Hematopoietic multipotent progenitor cell treated with erythropoietin and hydrocortisone succinate and interleukin-3 and kit ligand, for 4 days (in vitro differentiated cells): ENCODE results near the gene SLBP.
"Not testable (repeated sequence)": the region's sequence is repeated elsewhere in the genome, so short reads cannot be mapped to it uniquely, and the experiment has no call there.

Source experiments
- DNase-seq: peaks from one replicate; pipeline ENCODE4 v3.0.0-alpha.2; 2015

Gene SLBP

DNA sequence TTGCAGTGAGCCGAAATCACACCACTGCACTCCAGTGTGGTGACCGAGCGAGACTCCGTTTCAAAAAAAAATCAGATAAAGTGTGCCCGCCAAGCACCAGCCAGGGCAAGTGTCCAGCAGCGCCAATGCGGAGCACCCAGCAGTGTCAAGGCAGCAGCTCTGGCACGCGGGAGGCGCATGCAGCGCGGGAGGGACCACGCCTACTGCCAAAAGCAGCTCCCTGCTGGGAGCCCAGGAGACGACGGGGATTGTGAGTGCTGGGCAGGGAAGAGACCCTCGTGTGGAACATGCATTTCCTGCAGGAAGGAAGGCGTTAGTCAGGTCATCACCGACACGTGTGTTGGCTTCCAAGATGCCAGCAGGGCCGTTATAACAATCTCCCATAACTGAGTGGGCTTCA, 38.4 kb downstream of the SLBP start:
- no peak for DNase-seq

DNA sequence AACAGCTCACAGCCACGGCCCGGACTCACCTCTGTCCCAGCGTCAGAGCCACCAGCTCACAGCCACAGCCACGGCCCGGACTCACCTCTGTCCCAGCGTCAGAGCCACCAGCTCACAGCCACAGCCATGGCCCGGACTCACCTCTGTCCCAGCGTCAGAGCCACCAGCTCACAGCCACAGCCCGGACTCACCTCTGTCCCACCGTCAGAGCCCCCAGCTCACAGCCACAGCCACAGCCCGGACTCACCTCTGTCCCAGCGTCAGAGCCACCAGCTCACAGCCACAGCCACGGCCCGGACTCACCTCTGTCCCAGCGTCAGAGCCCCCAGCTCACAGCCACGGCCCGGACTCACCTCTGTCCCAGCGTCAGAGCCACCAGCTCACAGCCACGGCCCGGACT, 41.1 kb downstream of the SLBP start:
- not testable (repeated sequence) for DNase-seq

DNA sequence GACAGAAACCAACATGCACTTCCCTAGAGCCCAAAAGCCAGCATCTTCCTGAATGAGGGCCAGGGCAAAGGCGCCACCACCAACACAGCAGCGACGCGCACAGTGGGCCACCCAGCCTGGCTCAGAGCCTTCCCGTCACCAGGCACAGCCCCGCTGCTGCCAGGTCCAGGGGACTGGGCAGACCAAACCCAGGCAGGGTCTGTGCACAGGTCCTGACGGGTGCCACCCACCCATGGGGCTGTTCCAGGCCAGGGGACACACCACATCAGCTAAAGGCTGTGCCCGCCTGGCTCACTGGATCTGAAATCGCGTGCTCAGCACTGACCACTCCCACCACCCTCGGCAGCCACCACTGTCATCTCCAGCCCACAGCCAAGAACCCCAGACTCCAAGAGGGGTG, 41.8 kb downstream of the SLBP start:
- no peak for DNase-seq

DNA sequence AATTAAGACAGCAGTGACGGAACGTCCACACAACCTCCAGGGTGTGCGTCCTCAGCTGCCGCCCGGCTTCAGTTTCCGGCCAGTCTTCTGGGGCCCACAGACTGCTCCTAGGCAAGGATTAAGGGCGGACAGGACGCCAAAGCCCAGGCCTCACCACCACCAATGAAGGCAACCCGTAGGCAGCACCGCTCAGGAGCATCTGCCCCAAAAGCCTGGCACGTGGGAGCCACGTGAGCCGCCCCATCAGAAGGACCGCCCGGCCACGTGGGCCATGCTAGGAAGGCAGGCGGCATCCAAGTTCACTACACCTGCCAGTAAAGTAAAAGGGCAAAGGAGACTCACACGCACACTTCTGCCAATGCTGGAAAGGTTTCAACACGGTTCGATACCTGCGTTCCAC, 42.3 kb downstream of the SLBP start:
- DNase-seq = no peak

DNA sequence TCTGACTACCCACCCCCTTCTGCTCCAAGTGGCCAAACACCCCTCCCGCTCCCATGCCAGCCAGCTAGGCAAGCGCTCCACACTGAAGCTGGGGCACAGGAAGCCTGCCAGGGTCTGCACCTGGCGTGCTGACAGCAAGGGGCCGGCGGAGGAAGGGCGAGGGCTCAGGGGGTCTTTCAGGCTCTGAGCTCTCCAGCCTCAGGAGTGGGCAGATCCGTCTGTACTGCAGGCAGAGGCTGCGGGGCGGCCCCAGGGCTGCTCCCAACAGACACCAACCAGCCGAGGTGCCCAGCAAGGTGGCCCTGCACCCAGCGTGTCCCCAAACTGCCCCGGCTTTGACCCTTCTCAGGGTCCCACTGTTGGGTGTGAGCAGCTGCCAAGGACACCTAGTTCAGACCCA, 42.8 kb downstream of the SLBP start:
- DNase-seq = no peak

DNA sequence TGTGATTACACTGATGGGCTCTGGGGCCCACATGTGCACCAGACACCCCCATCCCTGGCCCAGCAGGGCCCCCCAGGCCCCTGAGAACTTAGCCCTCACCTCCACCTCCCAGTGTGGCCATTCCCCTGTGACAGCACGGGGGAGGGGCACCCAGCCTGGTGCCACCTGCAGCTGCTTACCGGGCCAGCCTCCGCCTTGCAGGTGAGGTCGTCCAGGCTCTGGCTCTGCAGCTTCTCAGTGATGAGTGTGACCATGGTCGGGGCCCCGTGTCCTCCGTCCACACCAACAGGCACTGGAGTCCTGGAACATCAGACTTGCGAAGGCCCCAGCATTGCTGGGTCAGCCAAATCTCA, 43.7 kb downstream of the SLBP start:
- DNase-seq = no peak

DNA sequence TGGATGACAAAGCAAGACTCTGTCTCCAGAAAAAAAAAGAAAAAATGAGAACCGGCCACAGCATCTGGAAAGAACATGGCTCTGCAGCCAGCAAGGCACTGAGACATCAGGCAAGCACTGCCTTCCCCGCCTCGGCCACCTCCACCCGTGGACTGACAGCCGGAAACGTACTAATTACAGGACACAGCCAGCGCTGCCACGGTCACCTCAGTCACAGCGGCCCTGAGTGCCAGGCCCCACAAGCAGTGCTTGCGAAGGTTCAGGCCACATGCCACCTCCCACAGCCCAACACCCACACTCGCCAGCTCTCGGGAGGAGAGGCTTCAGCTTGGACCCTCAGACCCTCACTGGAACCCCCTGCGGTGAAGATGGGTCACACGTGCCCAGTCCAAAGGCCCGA, 44.8 kb downstream of the SLBP start:
- no peak for DNase-seq

DNA sequence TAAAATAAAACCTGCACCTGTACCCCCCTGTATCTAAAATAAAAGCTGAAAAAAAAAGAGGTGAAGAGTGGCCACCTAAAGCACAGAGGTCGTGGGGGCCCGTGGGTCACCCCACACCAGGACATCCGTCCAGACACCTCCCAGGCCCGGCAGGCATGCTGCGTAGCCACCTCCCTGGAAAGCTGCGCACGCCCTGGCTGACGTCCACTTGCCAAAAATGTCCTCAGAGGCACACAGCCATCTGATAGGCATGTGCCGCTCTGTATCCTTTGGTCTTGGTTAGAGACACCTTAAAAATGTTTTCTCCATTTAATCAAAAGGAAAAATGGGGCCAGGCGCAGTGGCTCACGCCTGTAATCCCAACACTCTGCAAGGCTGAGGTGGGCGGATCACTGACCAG, 45.7 kb downstream of the SLBP start:
- no peak for DNase-seq

DNA sequence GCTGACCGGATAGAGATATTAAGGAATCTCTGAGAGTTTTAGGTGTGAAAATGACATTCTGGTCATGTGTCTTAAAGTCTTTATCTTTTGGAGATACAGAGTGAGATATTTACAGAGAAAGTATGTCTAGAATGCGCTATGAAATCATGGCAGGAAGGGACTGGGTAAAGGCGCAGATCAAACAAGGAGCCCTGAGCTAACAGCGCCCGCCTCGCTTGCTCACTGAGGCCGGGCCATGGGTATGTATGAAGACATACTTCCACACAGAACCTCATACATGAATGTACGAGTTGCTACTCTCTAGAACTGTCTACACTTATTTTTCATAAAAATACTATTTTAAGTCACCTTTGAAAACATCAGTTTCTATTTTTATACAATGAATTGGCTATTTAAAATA, 48.0 kb downstream of the SLBP start:
- no peak for DNase-seq

DNA sequence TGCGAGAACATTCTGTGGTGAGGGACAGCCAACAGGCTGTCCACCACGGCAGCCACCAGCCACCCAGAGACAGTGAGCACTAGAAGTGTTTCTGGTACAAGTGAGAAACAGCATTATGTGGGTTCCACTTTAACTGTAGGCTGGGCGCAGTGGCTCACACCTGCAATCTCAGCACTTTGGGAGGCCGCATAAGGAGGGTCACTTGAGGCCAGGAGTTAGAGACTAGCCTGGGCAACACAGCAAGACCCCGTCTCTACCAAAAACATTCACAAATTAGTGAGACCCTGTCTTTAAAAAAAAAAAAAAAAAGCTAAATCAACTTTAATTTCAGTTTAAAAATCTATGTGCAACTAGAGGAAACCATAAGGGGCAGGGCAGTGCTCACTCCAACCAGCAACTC, 48.6 kb downstream of the SLBP start:
- DNase-seq = no peak

DNA sequence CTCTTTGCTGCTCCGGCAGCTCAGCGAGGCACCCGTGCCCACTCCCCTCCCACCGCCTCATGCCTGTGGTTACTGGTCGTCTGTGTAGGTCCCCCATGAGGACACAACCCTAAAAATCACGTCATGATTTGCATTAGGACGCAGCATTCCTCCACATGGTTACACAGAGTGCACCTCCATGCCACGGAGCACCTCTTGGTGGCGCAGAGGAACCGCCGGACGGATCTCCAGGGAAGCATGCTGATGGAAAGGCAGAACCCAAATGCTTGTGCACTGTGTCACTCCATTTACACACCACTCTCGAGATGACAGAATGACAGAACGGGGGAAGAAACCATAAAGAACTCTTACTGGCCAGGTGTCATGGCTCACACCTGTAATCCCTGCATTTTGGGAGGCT, 50.4 kb downstream of the SLBP start:
- no peak for DNase-seq

DNA sequence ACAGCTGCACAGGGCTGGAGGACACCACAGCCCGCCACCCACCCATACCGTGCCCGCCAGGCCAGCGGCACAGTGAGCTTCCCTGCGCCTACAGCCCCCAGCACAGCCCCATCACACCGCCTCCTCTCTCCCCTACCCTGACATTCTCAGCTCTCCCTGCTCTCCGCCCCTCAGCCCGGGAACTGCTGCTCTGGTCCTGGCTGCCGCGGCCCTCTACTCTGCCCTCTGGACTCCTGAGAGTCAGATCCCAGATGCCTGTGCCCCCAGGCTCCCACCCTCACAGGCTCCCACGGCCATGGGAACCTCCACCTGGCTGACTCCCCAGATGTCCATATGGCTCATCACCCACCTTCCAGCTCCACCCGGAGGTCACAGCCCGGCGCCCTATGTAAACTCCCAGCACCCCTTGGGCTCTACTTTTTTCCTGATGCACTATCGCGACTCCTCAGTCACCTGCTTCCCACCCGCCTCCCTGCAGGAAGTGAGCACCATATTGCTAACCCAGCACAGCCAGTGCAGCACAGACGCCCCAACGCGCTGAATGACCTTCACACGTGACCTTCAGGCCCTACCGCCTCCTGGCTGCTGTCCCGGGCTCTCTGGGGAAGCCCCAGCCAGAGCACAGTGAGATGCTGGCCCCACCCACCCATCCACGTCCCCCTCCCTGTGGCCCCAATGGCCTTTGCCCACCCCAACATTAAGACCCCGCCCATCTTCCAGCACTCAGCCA, 51.0 kb downstream of the SLBP start:
- no peak for DNase-seq

DNA sequence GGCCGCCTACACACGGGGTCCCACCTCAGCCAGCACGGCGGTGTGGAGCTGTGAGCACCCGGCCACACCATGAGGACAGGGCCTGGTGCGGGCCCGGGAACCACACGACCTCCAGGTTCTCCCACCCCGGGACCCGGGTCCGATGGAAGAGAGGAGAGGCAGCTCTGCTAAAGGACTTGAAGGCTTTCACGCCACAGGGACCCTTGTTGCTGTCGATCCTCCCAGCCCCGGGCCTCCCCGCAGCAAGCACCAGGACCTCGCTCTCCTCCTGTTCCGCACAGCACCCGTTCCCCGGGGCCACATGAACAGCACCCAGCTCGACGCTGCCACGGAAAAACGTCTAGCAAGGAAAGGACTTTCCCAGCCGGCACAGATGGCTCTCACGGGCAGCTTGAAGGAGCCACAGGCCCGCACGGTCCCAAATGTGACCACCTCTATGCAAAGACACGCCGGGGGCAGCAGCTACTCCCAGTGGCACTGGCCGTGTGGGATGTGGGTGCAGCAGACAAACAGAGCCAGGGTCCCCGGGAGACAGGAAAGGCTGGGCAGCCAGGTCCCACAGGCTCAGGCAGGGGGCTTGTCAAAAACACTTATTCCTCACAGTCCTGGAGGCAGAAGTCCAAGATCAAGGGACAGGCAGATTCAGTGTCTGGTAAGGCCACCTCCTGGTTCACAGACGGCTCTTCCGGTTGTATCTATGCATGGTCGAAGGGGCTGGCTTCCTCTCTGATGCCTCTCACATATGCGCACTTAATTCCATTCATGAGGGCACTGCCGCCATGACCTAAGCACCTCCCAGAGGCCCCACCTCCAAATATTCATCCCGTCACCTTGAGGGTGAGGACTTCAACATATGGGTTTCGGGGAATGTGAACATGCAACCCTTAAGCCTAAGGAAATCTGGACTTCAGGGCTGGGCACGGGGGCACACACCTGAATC, 52.7 kb downstream of the SLBP start:
- no peak for DNase-seq

DNA sequence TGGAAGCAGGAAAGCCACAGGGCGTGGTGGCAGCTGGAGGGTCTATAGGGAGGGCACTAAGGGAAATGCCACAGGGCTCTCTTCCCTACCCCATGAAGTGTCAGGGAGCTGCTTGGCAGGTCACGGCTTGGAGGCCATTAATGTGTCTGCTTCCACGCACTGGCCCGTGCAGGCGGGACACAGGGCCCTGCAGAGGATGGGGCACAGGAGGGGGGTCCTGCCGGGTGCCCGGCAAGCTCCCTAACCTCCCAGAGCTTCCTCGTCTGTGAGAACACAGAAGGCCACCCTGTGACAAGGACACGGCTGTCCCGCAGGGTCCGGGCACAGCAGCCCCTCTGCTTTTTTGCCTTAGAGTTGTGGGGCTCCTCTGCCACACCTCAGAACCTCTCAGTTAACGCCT, 53.5 kb downstream of the SLBP start:
- DNase-seq = no peak

DNA sequence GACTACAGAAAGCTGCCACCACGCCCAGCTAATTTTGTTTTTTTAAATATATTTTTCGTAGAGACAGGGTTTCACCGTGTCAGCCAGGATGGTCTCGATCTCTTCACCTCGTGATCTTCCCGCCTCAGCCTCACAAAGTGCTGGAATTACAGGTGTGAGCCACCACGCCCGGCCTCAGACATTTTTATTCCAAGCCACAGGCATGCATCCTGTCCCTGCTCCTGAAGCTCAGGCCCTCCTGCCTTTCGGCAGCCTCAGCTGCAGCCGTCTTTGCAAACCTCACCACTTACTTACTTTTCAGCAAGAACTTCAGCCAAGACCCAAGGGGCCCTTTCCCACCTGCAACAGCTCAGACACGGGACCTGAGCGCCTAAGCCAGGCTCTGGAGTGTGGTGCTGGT, 54.0 kb downstream of the SLBP start:
- DNase-seq = no peak

DNA sequence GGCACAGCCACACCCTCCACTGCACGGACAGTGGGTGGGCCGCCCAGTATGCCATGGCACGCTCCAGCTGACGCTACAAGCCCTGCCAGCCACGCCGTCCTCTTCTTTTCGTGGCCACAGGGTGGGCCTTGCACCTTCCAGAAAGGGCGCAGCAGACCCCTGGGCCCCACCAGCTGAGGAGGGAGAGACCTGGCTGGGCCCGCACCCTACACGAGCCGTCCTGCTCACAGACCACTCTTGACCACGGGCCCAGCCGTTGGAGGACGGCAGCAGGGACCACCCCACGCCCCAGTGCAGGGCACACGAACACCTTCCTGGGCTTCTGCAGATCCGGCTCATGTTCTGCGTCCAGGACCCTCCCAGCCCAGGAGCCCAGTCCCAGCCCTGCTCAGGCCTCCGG, 55.1 kb downstream of the SLBP start:
- no peak for DNase-seq

DNA sequence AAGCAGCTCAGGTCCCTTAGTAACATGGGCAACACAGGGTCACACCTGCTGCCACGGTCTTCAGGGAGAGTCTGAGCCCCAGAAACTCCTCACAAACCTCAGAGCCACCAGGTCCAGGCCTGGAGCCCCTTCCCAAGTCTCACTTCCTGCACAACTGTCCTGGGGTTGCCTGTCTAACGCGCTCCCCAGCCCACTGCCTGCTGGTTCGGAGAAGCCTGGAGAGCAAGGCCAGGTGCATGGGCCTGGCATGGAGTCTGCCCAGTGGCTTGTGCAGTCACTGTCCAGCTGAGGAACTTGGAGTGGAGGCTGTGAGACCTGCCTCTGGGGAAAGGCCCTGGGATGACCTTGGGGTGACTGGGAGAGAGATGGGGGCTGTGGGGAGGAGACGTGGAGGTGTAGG, 56.0 kb downstream of the SLBP start:
- no peak for DNase-seq

DNA sequence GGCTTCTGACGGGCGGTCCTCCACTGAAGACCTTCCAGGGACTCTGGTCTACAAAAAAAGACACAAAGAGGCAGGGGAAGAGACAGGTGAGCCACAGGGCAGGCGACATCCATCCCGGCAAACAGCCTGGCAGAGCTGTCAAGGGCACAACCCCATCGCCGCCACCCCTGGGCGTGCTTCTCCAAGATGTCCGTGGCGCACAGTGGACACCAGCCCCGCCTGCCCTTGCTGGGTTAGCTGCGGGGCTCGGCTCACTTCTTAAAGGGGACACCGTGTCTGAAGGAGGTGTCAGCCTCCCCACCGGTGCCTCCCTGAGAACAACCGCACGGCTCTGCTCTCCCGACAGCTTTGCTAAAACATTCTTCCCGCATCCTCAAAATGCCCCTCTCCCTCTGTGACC, 56.4 kb downstream of the SLBP start:
- no peak for DNase-seq

DNA sequence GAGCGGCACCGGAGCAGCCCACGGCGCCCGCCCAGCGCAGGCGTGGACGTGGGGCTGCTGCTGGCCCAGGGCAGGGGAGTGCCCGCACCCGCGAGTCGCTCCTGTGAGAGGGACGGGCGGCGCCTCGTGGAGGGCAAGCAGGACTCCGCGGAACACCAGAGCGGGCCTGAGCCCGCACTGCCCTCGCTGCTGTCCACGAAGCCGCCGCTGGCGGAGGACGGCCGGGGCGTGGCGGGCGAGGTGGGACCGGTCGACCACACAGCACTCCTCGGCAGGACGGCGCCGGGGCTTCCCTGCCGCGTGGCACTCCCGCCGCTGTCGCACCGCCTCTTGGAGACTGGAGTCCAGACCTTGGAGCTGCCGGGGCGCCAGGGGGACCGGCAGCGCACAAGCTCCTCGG, 57.0 kb downstream of the SLBP start:
- DNase-seq = no peak

DNA sequence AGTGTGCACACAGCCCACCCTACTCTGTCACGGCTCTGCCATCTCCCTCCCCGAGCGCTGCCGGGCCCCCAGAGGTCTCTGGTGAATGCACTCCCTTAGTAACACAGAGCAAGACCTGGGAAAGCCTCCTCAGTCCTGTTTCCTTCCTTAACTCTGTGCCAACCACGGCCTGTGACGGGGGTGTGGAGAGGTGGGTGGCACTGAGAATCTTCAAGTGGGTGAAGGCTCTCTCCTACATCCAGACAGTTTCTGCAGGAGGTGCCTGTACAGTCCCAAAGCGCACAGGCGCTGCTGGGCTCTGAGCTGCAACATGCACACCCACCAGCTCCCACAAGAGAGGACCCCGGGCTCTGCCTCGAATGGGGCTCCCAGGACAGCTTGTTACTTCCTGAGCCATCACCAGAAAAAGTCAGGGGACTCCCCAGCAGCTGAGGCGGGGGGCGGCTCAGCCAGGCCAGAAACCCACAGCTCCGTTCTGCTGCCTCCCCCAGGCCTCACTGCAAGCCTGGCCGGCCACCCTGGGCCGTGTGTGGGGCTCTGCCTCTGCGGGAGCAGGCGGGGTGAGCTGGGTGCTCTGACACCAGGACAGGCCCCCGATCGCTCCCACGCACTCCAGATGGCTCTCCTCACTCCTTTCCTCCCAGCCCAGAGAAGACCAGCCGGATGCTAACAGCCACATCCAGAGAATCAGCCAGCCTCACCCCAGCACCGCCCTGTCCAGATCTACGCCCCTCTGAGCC, 57.7 kb downstream of the SLBP start:
- DNase-seq = no peak

DNA sequence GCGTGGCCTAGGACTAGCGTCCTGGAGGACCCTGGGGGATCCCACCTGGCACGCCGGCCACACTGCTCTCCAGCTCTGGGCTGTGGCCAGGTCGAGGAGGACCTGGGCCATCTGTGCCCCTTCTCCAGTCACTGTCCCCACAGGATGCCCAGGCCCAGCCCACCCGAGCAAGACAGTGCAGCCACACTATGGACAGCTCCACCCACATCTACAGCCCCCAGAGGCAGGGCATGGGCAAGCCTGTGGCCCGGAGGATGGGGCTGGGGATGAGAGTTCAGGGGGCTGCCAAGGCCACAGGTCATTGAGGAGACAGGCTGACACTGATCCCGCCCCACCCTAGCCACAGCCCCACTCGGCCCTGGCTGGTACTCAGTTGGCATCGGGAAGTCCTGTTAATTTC, 58.3 kb downstream of the SLBP start:
- DNase-seq = no peak

DNA sequence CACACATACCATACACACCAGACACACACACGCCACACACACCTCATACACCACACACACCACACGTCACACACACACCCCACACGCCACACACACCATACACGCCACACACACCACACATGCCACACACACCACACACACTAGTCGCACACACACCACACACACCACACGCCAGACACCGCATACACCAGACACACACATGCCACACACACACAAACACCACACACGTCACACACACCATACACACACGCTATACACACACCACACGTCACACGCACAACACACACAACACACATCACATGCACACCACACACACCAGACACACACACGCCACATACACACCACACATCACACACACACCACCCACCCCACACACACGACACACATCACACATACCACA, 60.0 kb downstream of the SLBP start:
- DNase-seq = no peak

DNA sequence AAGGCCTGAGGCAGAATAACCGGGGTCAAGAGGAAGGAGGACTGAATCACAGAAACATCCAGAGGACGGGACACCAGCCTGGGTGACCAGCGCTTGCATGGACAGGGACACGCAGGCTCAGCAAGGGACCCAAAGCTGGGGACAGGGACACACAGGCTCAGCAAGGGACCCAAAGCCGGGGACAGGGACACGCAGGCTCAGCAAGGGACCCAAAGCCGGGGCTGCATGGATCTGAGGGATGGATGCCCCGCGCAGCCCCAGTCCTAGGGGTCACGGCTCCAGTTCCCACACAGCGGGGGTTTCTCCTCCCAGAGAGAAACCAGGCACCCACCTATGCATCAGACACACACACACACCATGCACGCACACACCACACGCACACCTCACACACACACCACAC, 60.5 kb downstream of the SLBP start:
- no peak for DNase-seq

DNA sequence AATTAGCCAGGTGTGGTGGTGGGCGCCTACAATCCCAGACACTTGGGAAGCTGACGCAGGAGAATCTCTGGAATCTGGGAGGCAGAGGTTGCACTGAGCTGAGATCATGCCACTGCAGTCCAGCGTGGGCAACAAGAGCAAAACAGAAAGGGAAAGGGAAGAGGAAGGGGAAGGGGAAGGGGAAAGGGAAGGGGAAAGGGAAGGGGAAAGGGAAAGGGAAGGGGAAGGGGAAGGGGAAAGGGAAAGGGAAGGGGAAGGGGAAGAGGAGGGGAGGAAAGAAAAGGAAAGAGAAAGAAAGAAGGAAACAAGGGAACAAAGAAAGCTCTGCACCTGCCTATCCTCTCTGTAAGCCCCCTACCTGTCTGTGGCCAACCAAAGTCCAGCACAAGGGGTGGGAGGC, 63.2 kb downstream of the SLBP start:
- DNase-seq = no peak
